HepG2 (cell line): ENCODE results near the gene ZNF581. TPM values are rescaled to one million over a fixed set of nuclear protein-coding genes. Genes with fewer than 3 reads are reported as not detected.

Source experiments
- ATAC-seq: fragments of 200-7000 bp; cut with Tn5 transposase; 3 replicates; pipeline ENCODE4 v1.9.1; 2020; ENCODE audit warnings: mild to moderate bottlenecking, moderate library complexity
- BruUV-seq: library from RNA; stranded (reverse); fragments of 400-500 nt; replicated peaks from 2 replicates; lab custom pipeline; 2021; lab: Mats Ljungman, UMichigan
- CTCF ChIA-PET: fragments of 300-600 bp; formaldehyde crosslinking; extraction: SDS; loops from one replicate; lab custom pipeline; 2021; ENCODE audit warnings: low total read pairs, inconsistent platforms, low intra/inter-chr PET ratio; lab: Yijun Ruan, JAX
- POLR2A ChIA-PET: fragments of 350-600 bp; sonication (Branson Sonifier 250); formaldehyde crosslinking; loops from one replicate; lab custom pipeline; 2020; ENCODE audit warnings: antibody characterized with exemption, inconsistent platforms; lab: Yijun Ruan, JAX
- DNase-seq: peaks from one replicate; pipeline ENCODE4 v3.0.0-alpha.2; 2015; ENCODE audit warnings: low spot score
- FAIRE-seq: peaks from 3 replicates; lab custom pipeline; 2011; peaks lifted over from hg19 to GRCh38; lab: Jason Lieb, UNC
- H2AFZ ChIP-seq: one replicate; pipeline ENCODE4 v1.6.1; 2011; ENCODE audit warnings: low read length, inconsistent platforms
- H3K27ac ChIP-seq: fragments of 300-600 bp; 3 replicates; pipeline ENCODE4 v1.8.0; 2011; ENCODE audit warnings: mixed run types, mild to moderate bottlenecking, mixed read lengths, low read length, inconsistent platforms; ENCODE audit not compliant: insufficient read depth; ENCODE audit errors: extremely low read length
- H3K27me3 ChIP-seq, 2 experiments: fragments of 200-600 bp in 1 of 2; 2 replicates in 1 of 2; 3 replicates in 1 of 2; pipeline versions ENCODE4 v1.6.0 to v1.8.0; 2011; ENCODE audit warnings: low read length in 2 of 2, mild to moderate bottlenecking in 2 of 2, moderate library complexity in 2 of 2, inconsistent platforms in 1 of 2; ENCODE audit not compliant: insufficient read depth in 2 of 2, control insufficient read depth in 1 of 2
- H3K36me3 ChIP-seq, 2 experiments: fragments of 200-600 bp in 1 of 2; replicated peaks in 1 of 2; 2 replicates in 1 of 2; 3 replicates in 1 of 2; pipeline versions ENCODE4 v1.5.1 to v1.8.0; 2011; ENCODE audit warnings: low read length in 2 of 2, inconsistent platforms in 1 of 2; ENCODE audit not compliant: insufficient read depth in 2 of 2, control insufficient read depth in 1 of 2
- H3K4me1 ChIP-seq: 2 replicates; pipeline ENCODE4 v1.5.1; 2012; ENCODE audit warnings: low read length, inconsistent platforms; ENCODE audit not compliant: insufficient read depth
- H3K4me2 ChIP-seq: 2 replicates; pipeline ENCODE4 v1.6.0; 2011; ENCODE audit warnings: low read depth, low read length, inconsistent platforms
- H3K4me3 ChIP-seq, 3 experiments: fragments of 200-600 bp in 1 of 3; sonication (generic), shearing (Covaris generic) in 1 of 3; replicated peaks in 1 of 3; 2 replicates each; pipeline ENCODE4 v1.5.1; 2011 to 2016; ENCODE audit warnings: low read length in 3 of 3, inconsistent platforms in 2 of 3, low read depth in 2 of 3, mild to moderate bottlenecking in 2 of 3, control low read depth in 1 of 3, mixed read lengths in 1 of 3; ENCODE audit not compliant: insufficient read depth in 1 of 3
- H3K79me2 ChIP-seq: one replicate; pipeline ENCODE4 v1.6.1; 2011; ENCODE audit warnings: low read length, inconsistent platforms; ENCODE audit not compliant: insufficient read depth
- H3K9ac ChIP-seq: 2 replicates; pipeline ENCODE4 v1.6.0; 2011; ENCODE audit warnings: mild to moderate bottlenecking, low read depth, low read length, inconsistent platforms; ENCODE audit not compliant: insufficient read depth
- H3K9me3 ChIP-seq: 2 replicates; pipeline ENCODE4 v1.5.1; 2012; ENCODE audit warnings: mild to moderate bottlenecking, low read length
- H4K20me1 ChIP-seq: 2 replicates; pipeline ENCODE4 v1.6.0; 2011; ENCODE audit warnings: inconsistent platforms, mild to moderate bottlenecking, low read length, moderate library complexity; ENCODE audit not compliant: insufficient read depth
- AGO2 ChIP-seq: fragments of 200-400 bp; formaldehyde crosslinking; optimal IDR thresholded peaks from 2 replicates; pipeline ENCODE3; 2017; ENCODE audit warnings: mild to moderate bottlenecking, low read depth, low read length, moderate library complexity
- CBX2 ChIP-seq, 2 experiments: fragments of 200-600 bp in 1 of 2; sonication (generic); formaldehyde crosslinking in 1 of 2; IDR thresholded peaks; 2 replicates each; pipeline versions ENCODE4 v1.7.0 to v1.8.1; 2018 to 2022; ENCODE audit warnings: low read depth in 2 of 2, low read length in 1 of 2, mild to moderate bottlenecking in 1 of 2, missing genetic modification reagents in 1 of 2
- ESRRA ChIP-seq: sonication (generic); formaldehyde crosslinking; IDR thresholded peaks from 2 replicates; pipeline ENCODE4 v1.5.1; 2020; ENCODE audit warnings: mild to moderate bottlenecking, low read depth, missing genetic modification reagents
- HDAC2 ChIP-seq: sonication (generic); formaldehyde crosslinking; IDR thresholded peaks from 2 replicates; pipeline ENCODE4 v1.4.0; 2020; ENCODE audit warnings: missing genetic modification reagents
- HOXA3 ChIP-seq: sonication (generic); formaldehyde crosslinking; IDR thresholded peaks from 2 replicates; pipeline ENCODE4 v1.5.0; 2020; ENCODE audit warnings: missing genetic modification reagents
- KDM5B ChIP-seq: sonication (generic); formaldehyde crosslinking; IDR thresholded peaks from 2 replicates; pipeline ENCODE4 v1.4.0; 2020; ENCODE audit warnings: missing genetic modification reagents, mild to moderate bottlenecking, borderline replicate concordance
- PAF1 ChIP-seq: IDR thresholded peaks from 2 replicates; pipeline ENCODE4 v1.6.1; 2016; ENCODE audit warnings: missing genetic modification reagents, missing compliant biosample characterization
- POLR2A ChIP-seq, 2 experiments: IDR thresholded peaks; 2 replicates each; pipeline ENCODE4 v1.6.1; 2011; ENCODE audit warnings: low read depth in 2 of 2, low read length in 2 of 2, mild to moderate bottlenecking in 1 of 2, moderate library complexity in 1 of 2; ENCODE audit not compliant: insufficient read depth in 1 of 2
- TP53 ChIP-seq: sonication (generic); formaldehyde crosslinking; conservative IDR thresholded peaks from 2 replicates; pipeline ENCODE4 v1.4.0; 2020; ENCODE audit warnings: missing genetic modification reagents
- ZBTB34 ChIP-seq: sonication (generic); formaldehyde crosslinking; IDR thresholded peaks from 2 replicates; pipeline ENCODE4 v1.8.0; 2022; ENCODE audit warnings: mild to moderate bottlenecking, missing genetic modification reagents
- ZNF382 ChIP-seq: sonication (generic); formaldehyde crosslinking; IDR thresholded peaks from 2 replicates; pipeline ENCODE4 v1.5.0; 2020; ENCODE audit warnings: missing genetic modification reagents, mild to moderate bottlenecking, borderline replicate concordance
- ZNF687 ChIP-seq: sonication (generic); formaldehyde crosslinking; IDR thresholded peaks from 2 replicates; pipeline ENCODE4 v1.5.1; 2020; ENCODE audit warnings: mild to moderate bottlenecking, missing genetic modification reagents, moderate library complexity
- WGBS: methylation state at CpG from one replicate; pipeline ENCODE4 v1.1.6; 2017; ENCODE audit warnings: low lambda C conversion rate; 5-methylcytosine and 5-hydroxymethylcytosine counted together
- in situ Hi-C: cut with HindIII; loops from 2 replicates; pipeline ENCODE4 v1.10.0; 2017; ENCODE audit warnings: low pct_unique_long_range_greater_than_20kb; ENCODE audit not compliant: extremely low pct_ligation_motif_present
- intact Hi-C: fragments of 100-400 bp; cut with micrococcal nuclease; formaldehyde crosslinking; loops from one replicate; pipeline ENCODE4 v1.10.0; 2022; ENCODE audit not compliant: unreplicated experiment
- polyA plus RNA-seq, 8 experiments: library from polyadenylated mRNA; depleted of rRNA in 3 of 8; stranded (reverse) in 7 of 8; unstranded in 1 of 8; fragments of >200 nt; fragmentation: Illumina TruSeq in 4 of 8; extraction: Trizol in 4 of 8; gene quantifications; 2 replicates each; pipeline versions ENCODE4 v1.2.1 to v1.2.3, GENCODE V29; 2011 to 2016; ENCODE audit warnings: low read depth in 4 of 8, missing spikeins in 1 of 8, mixed read lengths in 1 of 8; ENCODE audit not compliant: insufficient read depth in 1 of 8
- total RNA-seq, 5 experiments: library from RNA; depleted of rRNA; stranded (reverse); fragments of >200 nt; fragmentation: Illumina TruSeq; extraction: Trizol; gene quantifications; 2 replicates each; pipeline ENCODE4 v1.2.3, GENCODE V29; 2016; ENCODE audit warnings: low read depth in 1 of 5

The ZNF581 gene
- total and polyA plus RNA-seq, 2 of the 13 experiments (the other 11 are each of a cell fraction or from before 2014, with no cell fraction given) = 19.6 to 49.5 TPM

- no peak for TF ChIP-seq CBX2 (IDR thresholded peaks at IDR 0.05; ENCODE audit: low read depth, low read length)
- no peak for TF ChIP-seq CBX2 (CRISPR knock-in tag; IDR thresholded peaks at IDR 0.05; ENCODE audit: low read depth)
- peak; percentile 38; the same call in 1 of the 2 replicates for TF ChIP-seq ESRRA (CRISPR knock-in tag)
- TF ChIP-seq PAF1 (CRISPR knock-in tag) = no peak
- peak; percentile 66 to 85 for TF ChIP-seq POLR2A (IDR thresholded peaks at IDR 0.05; ENCODE audit: insufficient read depth in 1 of 2, low read depth in 2 of 2, low read length in 2 of 2)
- TF ChIP-seq HDAC2 (CRISPR knock-in tag) = peak; percentile 73
- TF ChIP-seq ZBTB34 (CRISPR knock-in tag) = peak; percentile 53; the same call in 1 of the 2 replicates
These were observed 40.2 kb downstream of the ZNF581 start (continued) for GRCh38 chr19:55683449-55684261.

GRCh38 chr19:55684946-55685681 is 41.7 kb downstream of the ZNF581 start:
- intact Hi-C loops (no loop called here), in situ Hi-C loops (no loop called here)
- Histone ChIP-seq H3K4me1 (peaks cover 63% of the 10 kb centered on the region), H3K79me2 (peaks cover 33% of the 10 kb centered on the region), H3K27ac (peak overlapping the region; percentile 89), H3K9me3 (no peaks in the 10 kb centered on the region), H3K27me3 (no peaks in the 10 kb centered on the region), H3K9ac (peak overlapping the region; percentile 66; the same call in 1 of the 2 replicates), H3K4me3 (no peak overlapping the region), H3K4me2 (peak overlapping the region; percentile 67), H4K20me1 (no peaks in the 10 kb centered on the region), H2AFZ (no peak overlapping the region), H3K36me3 (peaks cover 16 to 63% of the 10 kb centered on the region in 2 experiments)
- no TSS peak for BruUV-seq
- no peak for FAIRE-seq
- TF ChIP-seq ZNF382 (CRISPR knock-in tag) = no peak
- no peak for TF ChIP-seq KDM5B (CRISPR knock-in tag)
- TF ChIP-seq HOXA3 (CRISPR knock-in tag) = no peak
- TF ChIP-seq ZNF687 (CRISPR knock-in tag) = 0 out of 2 replicates have a peak, but pooled peaks have one; percentile 11
- no peak for TF ChIP-seq TP53 (CRISPR knock-in tag)
- TF ChIP-seq AGO2 = peak; percentile 38
- CTCF ChIA-PET = no interaction called here
- WGBS = 99% methylated on average over 47 of the region's 60 CpGs
- ATAC-seq = no peak
- DNase-seq = no peak
- POLR2A ChIA-PET = no interaction called here
